Measurements from ENCODE around the gene BCKDHB. TPM values are rescaled to one million over a fixed set of nuclear protein-coding genes. Genes with fewer than 3 reads are reported as not detected.
"Not testable (repeated sequence)": the region's sequence is repeated elsewhere in the genome, so short reads cannot be mapped to it uniquely, and the experiment has no call there.

BCKDHB gene
- polyA plus RNA-seq, 2 of the 4 experiments (the other 2 are of a cell fraction) = 7.7 to 15.0 TPM

DNA sequence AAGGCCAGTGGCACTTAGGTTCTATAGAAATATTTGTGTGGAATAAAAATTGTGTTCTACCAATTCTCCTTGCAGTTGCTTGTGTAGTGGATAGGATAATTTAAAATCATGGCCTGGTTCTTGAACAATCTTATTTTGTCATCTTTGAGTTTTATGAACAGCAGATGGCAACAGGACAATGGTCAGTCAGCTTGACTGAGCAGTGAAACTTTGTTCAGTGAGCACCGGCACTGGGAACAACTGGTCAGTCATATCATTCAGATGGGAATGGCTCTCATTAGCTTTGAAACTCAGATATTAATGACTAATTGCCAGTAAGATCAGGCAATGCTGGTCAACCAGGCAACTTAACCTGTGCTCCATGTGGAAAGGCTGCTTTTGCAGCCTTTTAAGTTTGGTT lies 129.2 kb downstream of the BCKDHB start:
- DNase-seq (ENCODE audit: low read depth in 1 of 2, low spot score in 1 of 2) (no peak), ATAC-seq (no peak), FAIRE-seq (no peak)
- TF ChIP-seq JUN (IDR thresholded peaks at IDR 0.05) (no peak), FOSL2 (IDR thresholded peaks at IDR 0.05) (no peak), FOSL2 (CRISPR knock-in tag; IDR thresholded peaks at IDR 0.05) (no peak), FOXS1 (CRISPR knock-in tag; IDR thresholded peaks at IDR 0.05) (no peak), HOXB5 (CRISPR knock-in tag; IDR thresholded peaks at IDR 0.05) (no peak), RCOR1 (IDR thresholded peaks at IDR 0.05; ENCODE audit: low read depth, low read length) (no peak), MAFK (IDR thresholded peaks at IDR 0.05; ENCODE audit: partially characterized antibody) (no peak), EHF (CRISPR knock-in tag; IDR thresholded peaks at IDR 0.05) (no peak), POLR2AphosphoS2 (conservative IDR thresholded peaks at IDR 0.05; ENCODE audit: low read length) (no peak), MAZ (IDR thresholded peaks at IDR 0.05; ENCODE audit: borderline replicate concordance, low read depth, low read length) (no peak), SMC3 (IDR thresholded peaks at IDR 0.05) (no peak), RAD21 (conservative IDR thresholded peaks at IDR 0.05 in 1 of 2, IDR thresholded peaks at IDR 0.05 in 1 of 2) (no peak), BHLHE40 (IDR thresholded peaks at IDR 0.05; ENCODE audit: low read depth, low read length) (no peak), RFX5 (IDR thresholded peaks at IDR 0.05) (no peak), PHF8 (IDR thresholded peaks at IDR 0.05; ENCODE audit: borderline replicate concordance, low read depth) (no peak)
- TF ChIP-seq, protein P1, sequence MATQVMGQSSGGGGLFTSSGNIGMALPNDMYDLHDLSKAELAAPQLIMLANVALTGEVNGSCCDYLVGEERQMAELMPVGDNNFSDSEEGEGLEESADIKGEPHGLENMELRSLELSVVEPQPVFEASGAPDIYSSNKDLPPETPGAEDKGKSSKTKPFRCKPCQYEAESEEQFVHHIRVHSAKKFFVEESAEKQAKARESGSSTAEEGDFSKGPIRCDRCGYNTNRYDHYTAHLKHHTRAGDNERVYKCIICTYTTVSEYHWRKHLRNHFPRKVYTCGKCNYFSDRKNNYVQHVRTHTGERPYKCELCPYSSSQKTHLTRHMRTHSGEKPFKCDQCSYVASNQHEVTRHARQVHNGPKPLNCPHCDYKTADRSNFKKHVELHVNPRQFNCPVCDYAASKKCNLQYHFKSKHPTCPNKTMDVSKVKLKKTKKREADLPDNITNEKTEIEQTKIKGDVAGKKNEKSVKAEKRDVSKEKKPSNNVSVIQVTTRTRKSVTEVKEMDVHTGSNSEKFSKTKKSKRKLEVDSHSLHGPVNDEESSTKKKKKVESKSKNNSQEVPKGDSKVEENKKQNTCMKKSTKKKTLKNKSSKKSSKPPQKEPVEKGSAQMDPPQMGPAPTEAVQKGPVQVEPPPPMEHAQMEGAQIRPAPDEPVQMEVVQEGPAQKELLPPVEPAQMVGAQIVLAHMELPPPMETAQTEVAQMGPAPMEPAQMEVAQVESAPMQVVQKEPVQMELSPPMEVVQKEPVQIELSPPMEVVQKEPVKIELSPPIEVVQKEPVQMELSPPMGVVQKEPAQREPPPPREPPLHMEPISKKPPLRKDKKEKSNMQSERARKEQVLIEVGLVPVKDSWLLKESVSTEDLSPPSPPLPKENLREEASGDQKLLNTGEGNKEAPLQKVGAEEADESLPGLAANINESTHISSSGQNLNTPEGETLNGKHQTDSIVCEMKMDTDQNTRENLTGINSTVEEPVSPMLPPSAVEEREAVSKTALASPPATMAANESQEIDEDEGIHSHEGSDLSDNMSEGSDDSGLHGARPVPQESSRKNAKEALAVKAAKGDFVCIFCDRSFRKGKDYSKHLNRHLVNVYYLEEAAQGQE (IDR thresholded peaks at IDR 0.05) = no peak
- TF ChIP-seq, protein P2, sequence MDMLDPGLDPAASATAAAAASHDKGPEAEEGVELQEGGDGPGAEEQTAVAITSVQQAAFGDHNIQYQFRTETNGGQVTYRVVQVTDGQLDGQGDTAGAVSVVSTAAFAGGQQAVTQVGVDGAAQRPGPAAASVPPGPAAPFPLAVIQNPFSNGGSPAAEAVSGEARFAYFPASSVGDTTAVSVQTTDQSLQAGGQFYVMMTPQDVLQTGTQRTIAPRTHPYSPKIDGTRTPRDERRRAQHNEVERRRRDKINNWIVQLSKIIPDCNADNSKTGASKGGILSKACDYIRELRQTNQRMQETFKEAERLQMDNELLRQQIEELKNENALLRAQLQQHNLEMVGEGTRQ (IDR thresholded peaks at IDR 0.05) = no peak
- TF ChIP-seq, protein P3, sequence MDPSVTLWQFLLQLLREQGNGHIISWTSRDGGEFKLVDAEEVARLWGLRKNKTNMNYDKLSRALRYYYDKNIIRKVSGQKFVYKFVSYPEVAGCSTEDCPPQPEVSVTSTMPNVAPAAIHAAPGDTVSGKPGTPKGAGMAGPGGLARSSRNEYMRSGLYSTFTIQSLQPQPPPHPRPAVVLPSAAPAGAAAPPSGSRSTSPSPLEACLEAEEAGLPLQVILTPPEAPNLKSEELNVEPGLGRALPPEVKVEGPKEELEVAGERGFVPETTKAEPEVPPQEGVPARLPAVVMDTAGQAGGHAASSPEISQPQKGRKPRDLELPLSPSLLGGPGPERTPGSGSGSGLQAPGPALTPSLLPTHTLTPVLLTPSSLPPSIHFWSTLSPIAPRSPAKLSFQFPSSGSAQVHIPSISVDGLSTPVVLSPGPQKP (IDR thresholded peaks at IDR 0.05; ENCODE audit: low read depth, low read length) = no peak
- TF ChIP-seq, protein P4, sequence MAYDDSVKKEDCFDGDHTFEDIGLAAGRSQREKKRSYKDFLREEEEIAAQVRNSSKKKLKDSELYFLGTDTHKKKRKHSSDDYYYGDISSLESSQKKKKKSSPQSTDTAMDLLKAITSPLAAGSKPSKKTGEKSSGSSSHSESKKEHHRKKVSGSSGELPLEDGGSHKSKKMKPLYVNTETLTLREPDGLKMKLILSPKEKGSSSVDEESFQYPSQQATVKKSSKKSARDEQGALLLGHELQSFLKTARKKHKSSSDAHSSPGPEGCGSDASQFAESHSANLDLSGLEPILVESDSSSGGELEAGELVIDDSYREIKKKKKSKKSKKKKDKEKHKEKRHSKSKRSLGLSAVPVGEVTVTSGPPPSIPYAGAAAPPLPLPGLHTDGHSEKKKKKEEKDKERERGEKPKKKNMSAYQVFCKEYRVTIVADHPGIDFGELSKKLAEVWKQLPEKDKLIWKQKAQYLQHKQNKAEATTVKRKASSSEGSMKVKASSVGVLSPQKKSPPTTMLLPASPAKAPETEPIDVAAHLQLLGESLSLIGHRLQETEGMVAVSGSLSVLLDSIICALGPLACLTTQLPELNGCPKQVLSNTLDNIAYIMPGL (CRISPR knock-in tag; IDR thresholded peaks at IDR 0.05; ENCODE audit: borderline replicate concordance) = no peak
- Histone ChIP-seq H3K9me3 (no peaks in the 10 kb centered on the region), H3K27ac (no peak overlapping the region), H3K4me2 (no peak overlapping the region), H3K4me3 (no peak overlapping the region), H3K4me1 (no peaks in the 10 kb centered on the region)
- ChIA-PET CTCF (no interaction called here), POLR2A (no interaction called here)
- WGBS (ENCODE audit: missing lambda C conversion rate) = 100% methylated on average over 1 of the region's 1 CpG

DNA sequence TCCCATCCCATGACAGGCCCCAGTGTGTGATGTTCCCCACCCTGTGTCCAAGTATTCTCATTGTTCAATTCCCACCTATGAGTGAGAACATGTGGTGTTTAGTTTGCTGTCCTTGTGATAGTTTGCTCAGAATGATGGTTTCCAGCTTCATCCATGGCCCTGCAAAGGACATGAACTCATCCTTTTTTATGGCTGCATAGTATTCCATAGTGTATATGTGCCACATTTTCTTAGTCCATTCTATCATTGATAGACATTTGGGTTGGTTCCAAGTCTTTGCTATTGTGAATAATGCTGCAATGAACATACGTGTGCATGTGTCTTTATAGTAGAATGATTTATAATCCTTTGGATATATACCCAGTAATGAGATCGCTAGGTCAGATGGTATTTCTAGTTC lies 132.3 kb downstream of the BCKDHB start:
- H3K4me2 ChIP-seq; POLR2A ChIA-PET; H3K4me1 ChIP-seq; H3K4me3 ChIP-seq; ATAC-seq; FAIRE-seq; CTCF ChIA-PET; DNase-seq (ENCODE audit: low read depth in 1 of 2, low spot score in 1 of 2); H3K27ac ChIP-seq; H3K9me3 ChIP-seq: not testable (repeated sequence)
- WGBS (ENCODE audit: missing lambda C conversion rate) = 96% methylated on average over 2 of the region's 2 CpGs

Data from A549 (cell line).